HepG2 (cell line): ENCODE results near the gene RALB. TPM values are rescaled to one million over a fixed set of nuclear protein-coding genes. Genes with fewer than 3 reads are reported as not detected.

Experiments used
- ATAC-seq: fragments of 200-7000 bp; cut with Tn5 transposase; 3 replicates; pipeline ENCODE4 v1.9.1; 2020; ENCODE audit warnings: mild to moderate bottlenecking, moderate library complexity
- BruUV-seq: library from RNA; stranded (reverse); fragments of 400-500 nt; replicated peaks from 2 replicates; lab custom pipeline; 2021; lab: Mats Ljungman, UMichigan
- CTCF ChIA-PET: fragments of 300-600 bp; formaldehyde crosslinking; extraction: SDS; loops from one replicate; lab custom pipeline; 2021; ENCODE audit warnings: low total read pairs, inconsistent platforms, low intra/inter-chr PET ratio; lab: Yijun Ruan, JAX
- POLR2A ChIA-PET: fragments of 350-600 bp; sonication (Branson Sonifier 250); formaldehyde crosslinking; loops from one replicate; lab custom pipeline; 2020; ENCODE audit warnings: antibody characterized with exemption, inconsistent platforms; lab: Yijun Ruan, JAX
- DNase-seq: peaks from one replicate; pipeline ENCODE4 v3.0.0-alpha.2; 2015; ENCODE audit warnings: low spot score
- FAIRE-seq: peaks from 3 replicates; lab custom pipeline; 2011; peaks lifted over from hg19 to GRCh38; lab: Jason Lieb, UNC
- H2AFZ ChIP-seq: one replicate; pipeline ENCODE4 v1.6.1; 2011; ENCODE audit warnings: low read length, inconsistent platforms
- H3K27ac ChIP-seq: fragments of 300-600 bp; 3 replicates; pipeline ENCODE4 v1.8.0; 2011; ENCODE audit warnings: mixed run types, mild to moderate bottlenecking, mixed read lengths, low read length, inconsistent platforms; ENCODE audit not compliant: insufficient read depth; ENCODE audit errors: extremely low read length
- H3K27me3 ChIP-seq, 2 experiments: fragments of 200-600 bp in 1 of 2; 2 replicates in 1 of 2; 3 replicates in 1 of 2; pipeline versions ENCODE4 v1.6.0 to v1.8.0; 2011; ENCODE audit warnings: low read length in 2 of 2, mild to moderate bottlenecking in 2 of 2, moderate library complexity in 2 of 2, inconsistent platforms in 1 of 2; ENCODE audit not compliant: insufficient read depth in 2 of 2, control insufficient read depth in 1 of 2
- H3K36me3 ChIP-seq, 2 experiments: fragments of 200-600 bp in 1 of 2; replicated peaks in 1 of 2; 2 replicates in 1 of 2; 3 replicates in 1 of 2; pipeline versions ENCODE4 v1.5.1 to v1.8.0; 2011; ENCODE audit warnings: low read length in 2 of 2, inconsistent platforms in 1 of 2; ENCODE audit not compliant: insufficient read depth in 2 of 2, control insufficient read depth in 1 of 2
- H3K4me1 ChIP-seq: 2 replicates; pipeline ENCODE4 v1.5.1; 2012; ENCODE audit warnings: low read length, inconsistent platforms; ENCODE audit not compliant: insufficient read depth
- H3K4me2 ChIP-seq: 2 replicates; pipeline ENCODE4 v1.6.0; 2011; ENCODE audit warnings: low read depth, low read length, inconsistent platforms
- H3K4me3 ChIP-seq, 3 experiments: fragments of 200-600 bp in 1 of 3; sonication (generic), shearing (Covaris generic) in 1 of 3; replicated peaks in 1 of 3; 2 replicates each; pipeline ENCODE4 v1.5.1; 2011 to 2016; ENCODE audit warnings: low read length in 3 of 3, inconsistent platforms in 2 of 3, low read depth in 2 of 3, mild to moderate bottlenecking in 2 of 3, control low read depth in 1 of 3, mixed read lengths in 1 of 3; ENCODE audit not compliant: insufficient read depth in 1 of 3
- H3K79me2 ChIP-seq: one replicate; pipeline ENCODE4 v1.6.1; 2011; ENCODE audit warnings: low read length, inconsistent platforms; ENCODE audit not compliant: insufficient read depth
- H3K9ac ChIP-seq: 2 replicates; pipeline ENCODE4 v1.6.0; 2011; ENCODE audit warnings: mild to moderate bottlenecking, low read depth, low read length, inconsistent platforms; ENCODE audit not compliant: insufficient read depth
- H3K9me3 ChIP-seq: 2 replicates; pipeline ENCODE4 v1.5.1; 2012; ENCODE audit warnings: mild to moderate bottlenecking, low read length
- H4K20me1 ChIP-seq: 2 replicates; pipeline ENCODE4 v1.6.0; 2011; ENCODE audit warnings: inconsistent platforms, mild to moderate bottlenecking, low read length, moderate library complexity; ENCODE audit not compliant: insufficient read depth
- MLLT10 ChIP-seq: sonication (generic); formaldehyde crosslinking; IDR thresholded peaks from 2 replicates; pipeline ENCODE4 v1.4.0; 2020; ENCODE audit warnings: missing genetic modification reagents
- RAD51 ChIP-seq: fragments of 450-650 bp; IDR thresholded peaks from 2 replicates; pipeline ENCODE4 v1.6.1; 2016; ENCODE audit warnings: borderline replicate concordance
- RARA ChIP-seq: IDR thresholded peaks from 2 replicates; pipeline ENCODE4 v1.6.1; 2016; ENCODE audit warnings: missing genetic modification reagents, missing compliant biosample characterization
- SMYD3 ChIP-seq: sonication (generic); formaldehyde crosslinking; IDR thresholded peaks from 2 replicates; pipeline ENCODE4 v1.8.1; 2023; ENCODE audit warnings: mild to moderate bottlenecking, missing genetic modification reagents
- YEATS2 ChIP-seq: sonication (generic); formaldehyde crosslinking; IDR thresholded peaks from 2 replicates; pipeline ENCODE4 v1.4.0; 2020; ENCODE audit warnings: missing genetic modification reagents, borderline replicate concordance
- ZNF280D ChIP-seq: sonication (generic); formaldehyde crosslinking; IDR thresholded peaks from 2 replicates; pipeline ENCODE4 v1.5.1; 2020; ENCODE audit warnings: mild to moderate bottlenecking, missing genetic modification reagents
- ZNF687 ChIP-seq: sonication (generic); formaldehyde crosslinking; IDR thresholded peaks from 2 replicates; pipeline ENCODE4 v1.5.1; 2020; ENCODE audit warnings: mild to moderate bottlenecking, missing genetic modification reagents, moderate library complexity
- ZNF720 ChIP-seq: sonication (generic); formaldehyde crosslinking; IDR thresholded peaks from 2 replicates; pipeline ENCODE4 v1.4.0; 2020; ENCODE audit warnings: missing genetic modification reagents
- ZNF770 ChIP-seq: sonication (generic); formaldehyde crosslinking; IDR thresholded peaks from 2 replicates; pipeline ENCODE4 v1.5.0; 2020; ENCODE audit warnings: mild to moderate bottlenecking, missing genetic modification reagents
- ZSCAN9 ChIP-seq: IDR thresholded peaks from 2 replicates; pipeline ENCODE4 v1.6.1; 2016; ENCODE audit warnings: borderline replicate concordance
- WGBS: methylation state at CpG from one replicate; pipeline ENCODE4 v1.1.6; 2017; ENCODE audit warnings: low lambda C conversion rate; 5-methylcytosine and 5-hydroxymethylcytosine counted together
- in situ Hi-C: cut with HindIII; loops from 2 replicates; pipeline ENCODE4 v1.10.0; 2017; ENCODE audit warnings: low pct_unique_long_range_greater_than_20kb; ENCODE audit not compliant: extremely low pct_ligation_motif_present
- intact Hi-C: fragments of 100-400 bp; cut with micrococcal nuclease; formaldehyde crosslinking; loops from one replicate; pipeline ENCODE4 v1.10.0; 2022; ENCODE audit not compliant: unreplicated experiment
- polyA plus RNA-seq, 8 experiments: library from polyadenylated mRNA; depleted of rRNA in 3 of 8; stranded (reverse) in 7 of 8; unstranded in 1 of 8; fragments of >200 nt; fragmentation: Illumina TruSeq in 4 of 8; extraction: Trizol in 4 of 8; gene quantifications; 2 replicates each; pipeline versions ENCODE4 v1.2.1 to v1.2.3, GENCODE V29; 2011 to 2016; ENCODE audit warnings: low read depth in 4 of 8, missing spikeins in 1 of 8, mixed read lengths in 1 of 8; ENCODE audit not compliant: insufficient read depth in 1 of 8
- total RNA-seq, 5 experiments: library from RNA; depleted of rRNA; stranded (reverse); fragments of >200 nt; fragmentation: Illumina TruSeq; extraction: Trizol; gene quantifications; 2 replicates each; pipeline ENCODE4 v1.2.3, GENCODE V29; 2016; ENCODE audit warnings: low read depth in 1 of 5
- TF ChIP-seq, protein P1 (sequence below): sonication (generic); formaldehyde crosslinking; IDR thresholded peaks from 2 replicates; pipeline ENCODE4 v1.5.0; 2020; ENCODE audit warnings: missing genetic modification reagents, mild to moderate bottlenecking, borderline replicate concordance
- TF ChIP-seq, protein P2 (sequence below): sonication (generic); formaldehyde crosslinking; IDR thresholded peaks from 2 replicates; pipeline ENCODE4 v1.5.0; 2020; ENCODE audit warnings: mild to moderate bottlenecking, low read depth, missing genetic modification reagents, borderline replicate concordance

RALB gene
- total and polyA plus RNA-seq, 2 of the 13 experiments (the other 11 are each of a cell fraction or from before 2014, with no cell fraction given) = 37.8 to 43.2 TPM

GRCh38 chr2:120323807-120324399, 71.3 kb downstream of the RALB start (continued):
- no peak for TF ChIP-seq ZNF770 (CRISPR knock-in tag)
- no peak for TF ChIP-seq YEATS2
- TF ChIP-seq RARA (CRISPR knock-in tag) = no peak
- TF ChIP-seq ZNF720 (CRISPR knock-in tag) = no peak
- TF ChIP-seq MLLT10 = no peak
- no peak for TF ChIP-seq ZSCAN9 (CRISPR knock-in tag)
- no peak for TF ChIP-seq RAD51
- TF ChIP-seq ZNF280D (CRISPR knock-in tag) = no peak

- Histone ChIP-seq H3K36me3 (no peaks in the 10 kb centered on the region), H3K9ac (no peak overlapping the region), H3K4me1 (peaks cover 12% of the 10 kb centered on the region; the same call in 1 of the 2 replicates), H3K79me2 (no peaks in the 10 kb centered on the region), H3K9me3 (no peaks in the 10 kb centered on the region), H3K4me3 (no peak overlapping the region), H2AFZ (no peak overlapping the region), H3K27ac (no peak overlapping the region), H4K20me1 (no peaks in the 10 kb centered on the region), H3K27me3 (peaks cover 14 to 87% of the 10 kb centered on the region in 2 experiments), H3K4me2 (no peak overlapping the region)
- no TSS peak for BruUV-seq
- FAIRE-seq = no peak
- no peak for ATAC-seq
- in situ Hi-C loops (no loop called here), intact Hi-C loops (no loop called here)
- WGBS = no CpG with 5 or more reads among the region's 7 CpGs
- no peak for DNase-seq
- ChIA-PET POLR2A (no interaction called here), CTCF (no interaction called here)
- TF ChIP-seq, protein P1, sequence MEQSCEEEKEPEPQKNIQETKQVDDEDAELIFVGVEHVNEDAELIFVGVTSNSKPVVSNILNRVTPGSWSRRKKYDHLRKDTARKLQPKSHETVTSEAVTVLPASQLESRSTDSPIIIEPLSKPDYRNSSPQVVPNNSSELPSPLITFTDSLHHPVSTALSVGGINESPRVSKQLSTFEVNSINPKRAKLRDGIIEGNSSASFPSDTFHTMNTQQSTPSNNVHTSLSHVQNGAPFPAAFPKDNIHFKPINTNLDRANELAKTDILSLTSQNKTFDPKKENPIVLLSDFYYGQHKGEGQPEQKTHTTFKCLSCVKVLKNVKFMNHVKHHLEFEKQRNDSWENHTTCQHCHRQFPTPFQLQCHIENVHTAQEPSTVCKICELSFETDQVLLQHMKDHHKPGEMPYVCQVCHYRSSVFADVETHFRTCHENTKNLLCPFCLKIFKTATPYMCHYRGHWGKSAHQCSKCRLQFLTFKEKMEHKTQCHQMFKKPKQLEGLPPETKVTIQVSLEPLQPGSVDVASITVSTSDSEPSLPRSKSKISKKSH (CRISPR knock-in tag) = no peak
- TF ChIP-seq ZNF687 (CRISPR knock-in tag) (no peak), SMYD3 (CRISPR knock-in tag) (no peak)
- TF ChIP-seq, protein P2, sequence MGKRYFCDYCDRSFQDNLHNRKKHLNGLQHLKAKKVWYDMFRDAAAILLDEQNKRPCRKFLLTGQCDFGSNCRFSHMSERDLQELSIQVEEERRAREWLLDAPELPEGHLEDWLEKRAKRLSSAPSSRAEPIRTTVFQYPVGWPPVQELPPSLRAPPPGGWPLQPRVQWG (CRISPR knock-in tag) = no peak
These were observed 72.3 kb downstream of the RALB start for GRCh38 chr2:120324933-120325332.
